Natural killer cell treated with Interleukin-12 subunit alpha and Interleukin-12 subunit beta and Interleukin-15 and Interleukin-18, amount 100 ng/mL, for 72 hours (primary cell): Measurements from ENCODE around the gene MYO1D. TPM values are rescaled to one million over a fixed set of nuclear protein-coding genes. Genes with fewer than 3 reads are reported as not detected.
"Not testable (repeated sequence)": the region's sequence is repeated elsewhere in the genome, so short reads cannot be mapped to it uniquely, and the experiment has no call there.

ENCODE experiments used
- ATAC-seq, 2 donors: fragments of 150-1000 bp; cut with Tn5 transposase in 1 of 2; sonication (Bioruptor Pico), chemical (Tn5 transposase) in 1 of 2; 2 replicates each; pipeline ENCODE4 v1.10.0; 2021
- DNase-seq: peaks from one replicate; pipeline ENCODE4 v3.0.0; 2022; ENCODE audit warnings: low spot score
- H3K27ac Mint-ChIP-seq, 2 donors: 1 replicate in 1 of 2; 2 replicates in 1 of 2; pipeline ENCODE4 v1.8.0; 2022; ENCODE audit warnings: mixed read lengths in 2 of 2, mild to moderate bottlenecking in 1 of 2, moderate library complexity in 1 of 2
- H3K27me3 Mint-ChIP-seq, 2 donors: 1 replicate in 1 of 2; 2 replicates in 1 of 2; pipeline ENCODE4 v1.8.0; 2022; ENCODE audit warnings: mixed read lengths in 2 of 2
- H3K36me3 Mint-ChIP-seq: one replicate; pipeline ENCODE4 v1.8.0; 2022; ENCODE audit warnings: mixed read lengths
- H3K4me1 Mint-ChIP-seq, 2 donors: 1 replicate in 1 of 2; 2 replicates in 1 of 2; pipeline ENCODE4 v1.8.0; 2022; ENCODE audit warnings: low read depth in 2 of 2, mixed read lengths in 2 of 2, mild to moderate bottlenecking in 1 of 2
- H3K4me3 Mint-ChIP-seq: one replicate; pipeline ENCODE4 v1.8.0; 2022; ENCODE audit warnings: mixed read lengths
- H3K9me3 Mint-ChIP-seq: 2 replicates; pipeline ENCODE4 v1.8.0; 2022; ENCODE audit warnings: mixed read lengths
- total RNA-seq, 2 donors: library from RNA; stranded (reverse); gene quantifications; one replicate each; pipeline ENCODE4 v1.2.3, GENCODE V29; 2022

The MYO1D gene
- total RNA-seq = 10 to 100 TPM; 25.7 to 25.8 TPM

DNA sequence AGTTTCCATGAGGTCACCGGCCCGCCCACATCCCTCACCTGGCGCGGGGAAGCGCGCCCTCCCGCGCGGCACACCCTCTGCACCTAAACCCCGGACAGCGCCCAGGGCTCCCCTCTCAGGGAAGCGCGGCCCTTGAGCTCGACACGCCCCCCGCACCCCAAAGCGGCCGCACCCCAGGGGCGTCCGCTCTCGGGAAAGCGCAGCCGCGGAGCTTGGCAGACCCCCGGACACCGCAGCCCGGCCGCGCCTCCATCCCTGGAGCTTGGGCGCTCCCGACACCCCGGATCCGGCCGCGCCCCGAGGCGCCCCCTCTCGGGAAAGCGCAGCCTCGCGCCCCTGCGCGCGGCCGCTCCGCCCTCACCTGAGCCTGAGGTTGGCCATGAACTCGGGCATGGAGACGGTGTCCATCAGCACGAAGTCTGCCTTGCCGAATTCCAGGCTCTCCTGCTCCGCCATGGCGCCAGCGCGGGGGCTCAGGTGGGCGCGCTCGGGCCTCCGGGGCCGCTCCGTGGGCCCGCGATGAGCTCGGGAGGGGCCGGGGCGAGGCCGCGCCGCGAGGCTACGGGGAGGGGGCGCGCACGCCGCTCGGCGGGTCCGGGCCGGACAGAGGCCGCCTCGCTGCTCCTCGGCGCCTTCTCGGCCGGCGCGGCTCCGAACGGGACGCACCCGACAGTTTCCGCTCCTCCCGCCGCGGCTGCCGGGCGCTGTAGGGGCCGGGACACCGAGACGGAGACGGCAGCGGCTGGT, at the start of gene MYO1D:
TSS of gene MYO1D (minus strand) at position 708 of the 747 bp plus-strand sequence. CDS start at position 456, 252 bp downstream.
- Mint-ChIP-seq H3K27me3 (peaks cover 14 to 16% of the 10 kb centered on the region in 2 donors), H3K27ac (peak within 1 kb of the TSS; percentile 82 to 84), H3K36me3 (no peaks in the 10 kb centered on the region), H3K4me1 (peaks cover 18 to 25% of the 10 kb centered on the region in 2 donors), H3K9me3 (no peaks in the 10 kb centered on the region), H3K4me3 (peak within 1 kb of the TSS; percentile 97)
- ATAC-seq (peak; percentile 51 to 54), DNase-seq (peak; percentile 67)

- DNase-seq = no peak
- no peak overlapping the region for H3K4me3 Mint-ChIP-seq
- peaks cover 11 to 13% of the 10 kb centered on the region in 2 donors for H3K27me3 Mint-ChIP-seq
- H3K4me1 Mint-ChIP-seq = no peaks in the 10 kb centered on the region
- H3K9me3 Mint-ChIP-seq = no peaks in the 10 kb centered on the region
- no peaks in the 10 kb centered on the region for H3K36me3 Mint-ChIP-seq
- no peak for ATAC-seq
- H3K27ac Mint-ChIP-seq = no peak overlapping the region
Observed at GRCh38 chr17:32926183-32926582, 49.3 kb upstream of the MYO1D start.

GRCh38 chr17:32923905-32924304, 47.0 kb upstream of the MYO1D start:
- H3K4me1 Mint-ChIP-seq, H3K9me3 Mint-ChIP-seq, ATAC-seq, H3K27ac Mint-ChIP-seq, DNase-seq, H3K36me3 Mint-ChIP-seq, H3K4me3 Mint-ChIP-seq: not testable (repeated sequence)
- H3K27me3 Mint-ChIP-seq = peaks cover 7 to 13% of the 10 kb centered on the region in 2 donors

GRCh38 chr17:32921017-32921416, 44.1 kb upstream of the MYO1D start:
- Mint-ChIP-seq H3K4me3 (no peak overlapping the region), H3K4me1 (peaks cover 11 to 16% of the 10 kb centered on the region in 2 donors), H3K36me3 (no peaks in the 10 kb centered on the region), H3K9me3 (no peaks in the 10 kb centered on the region), H3K27ac (no peak overlapping the region), H3K27me3 (peaks cover 7 to 10% of the 10 kb centered on the region in 2 donors)
- DNase-seq (no peak), ATAC-seq (no peak)

DNA sequence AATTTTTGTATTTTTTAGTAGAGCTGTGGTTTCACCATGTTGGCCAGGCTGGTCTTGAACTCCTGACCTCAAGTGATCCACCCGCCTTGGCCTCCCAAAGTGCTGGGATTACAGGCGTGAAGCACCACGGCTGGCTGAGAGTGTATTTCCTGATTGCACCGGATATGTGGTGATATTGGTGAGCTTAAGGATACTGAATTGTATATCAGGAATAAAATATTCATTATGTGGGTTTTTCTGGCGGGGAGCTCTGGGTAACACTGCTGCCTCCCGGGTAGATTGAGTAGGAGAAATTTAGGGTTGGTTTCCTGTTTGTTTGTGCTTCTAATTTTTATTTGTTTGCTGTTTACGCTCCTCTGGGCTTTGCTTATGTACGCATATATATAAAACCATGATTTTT, 43.4 kb upstream of the MYO1D start:
- Mint-ChIP-seq H3K27ac (no peak overlapping the region), H3K27me3 (peaks cover 0 to 11% of the 10 kb centered on the region in 2 donors), H3K4me1 (peaks cover 17 to 23% of the 10 kb centered on the region in 2 donors), H3K36me3 (no peaks in the 10 kb centered on the region), H3K9me3 (no peaks in the 10 kb centered on the region), H3K4me3 (no peak overlapping the region)
- DNase-seq (no peak), ATAC-seq (no peak)

- H3K27me3 Mint-ChIP-seq = peaks cover 0 to 14% of the 10 kb centered on the region in 2 donors
- H3K9me3 Mint-ChIP-seq, DNase-seq, H3K36me3 Mint-ChIP-seq, H3K4me3 Mint-ChIP-seq, H3K27ac Mint-ChIP-seq, ATAC-seq: not testable (repeated sequence)
- peaks cover 21 to 27% of the 10 kb centered on the region in 2 donors for H3K4me1 Mint-ChIP-seq
Observed at GRCh38 chr17:32919876-32920275, 43.0 kb upstream of the MYO1D start.

DNA sequence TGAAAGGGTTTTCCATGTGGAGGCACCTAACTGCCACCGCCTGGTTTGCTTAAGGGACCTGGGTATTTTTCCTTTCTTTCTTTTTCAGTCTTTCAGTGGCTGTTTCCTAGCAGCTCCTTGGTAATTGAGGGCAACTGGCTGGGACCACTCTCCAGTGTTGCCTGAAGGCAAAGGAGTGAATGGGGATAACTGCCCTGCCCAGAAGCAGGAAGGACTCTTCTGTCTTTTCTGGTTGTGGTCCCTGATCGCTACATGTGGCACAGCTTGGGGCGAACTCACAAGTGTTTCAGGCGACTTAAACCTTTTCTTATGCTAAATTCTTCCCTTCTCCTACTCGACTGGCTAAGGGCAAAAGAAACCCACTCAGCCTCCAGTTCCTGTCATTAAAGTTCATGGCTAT, 40.9 kb upstream of the MYO1D start:
- Mint-ChIP-seq H3K27ac (peak overlapping the region in 1 of 2 donors; percentile 17), H3K27me3 (peaks cover 0 to 16% of the 10 kb centered on the region in 2 donors), H3K4me3 (peak overlapping the region; percentile 38), H3K36me3 (no peaks in the 10 kb centered on the region), H3K9me3 (no peaks in the 10 kb centered on the region), H3K4me1 (peaks cover 30 to 43% of the 10 kb centered on the region in 2 donors)
- DNase-seq (no peak), ATAC-seq (no peak)

GRCh38 chr17:32917081-32917480, 40.2 kb upstream of the MYO1D start:
- Mint-ChIP-seq H3K4me3 (peak overlapping the region; percentile 70), H3K36me3 (no peaks in the 10 kb centered on the region), H3K27me3 (peaks cover 0 to 18% of the 10 kb centered on the region in 2 donors), H3K4me1 (peaks cover 30 to 43% of the 10 kb centered on the region in 2 donors), H3K9me3 (no peaks in the 10 kb centered on the region), H3K27ac (no peak overlapping the region)
- no peak for DNase-seq
- ATAC-seq = peak in 1 of 2 donors; percentile 63

DNA sequence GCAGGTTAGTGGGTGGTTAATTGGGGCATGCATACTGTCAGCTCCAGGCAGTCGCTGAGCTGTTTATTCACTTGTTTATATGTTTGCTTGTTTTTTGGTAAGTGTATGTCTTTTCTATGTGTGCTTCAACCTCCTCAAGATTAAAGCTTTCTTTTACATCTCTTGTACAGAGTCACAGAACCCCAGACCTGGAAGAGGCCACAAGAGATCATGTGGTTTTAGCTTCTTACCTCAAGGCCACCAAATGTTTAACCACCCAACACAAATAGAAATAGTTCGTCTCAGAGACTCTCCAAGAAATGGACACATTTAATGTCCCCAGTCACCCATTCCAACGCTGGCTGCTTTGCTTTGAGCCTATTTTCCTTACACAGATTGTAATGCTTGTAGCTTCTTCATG, 39.2 kb upstream of the MYO1D start:
- H3K27ac Mint-ChIP-seq = no peak overlapping the region
- no peaks in the 10 kb centered on the region for H3K36me3 Mint-ChIP-seq
- peaks cover 0 to 18% of the 10 kb centered on the region in 2 donors for H3K27me3 Mint-ChIP-seq
- no peak for DNase-seq
- H3K9me3 Mint-ChIP-seq = no peaks in the 10 kb centered on the region
- peaks cover 30 to 43% of the 10 kb centered on the region in 2 donors for H3K4me1 Mint-ChIP-seq
- no peak for ATAC-seq
- H3K4me3 Mint-ChIP-seq = peak overlapping the region; percentile 70

DNA sequence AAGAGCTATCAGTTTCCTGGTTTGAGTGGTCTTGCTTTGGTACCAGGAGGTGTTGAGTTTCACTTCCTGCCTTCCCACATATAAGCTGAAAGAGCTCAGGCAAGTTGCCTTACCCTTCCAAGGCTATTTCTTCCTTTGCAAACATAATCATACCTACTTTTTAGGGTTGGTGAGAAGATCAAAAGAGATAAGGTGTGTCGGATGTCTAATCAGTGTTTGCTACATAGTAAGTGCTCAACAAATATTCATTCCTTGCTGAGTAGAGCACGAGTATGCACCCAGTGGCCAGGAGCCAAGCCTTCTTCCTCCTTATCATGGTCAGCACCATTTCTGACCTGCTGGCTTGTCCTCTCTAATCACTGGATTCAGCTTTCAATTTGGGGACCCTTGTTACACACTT, 38.3 kb upstream of the MYO1D start:
- peak overlapping the region in 1 of 2 donors; percentile 65 for H3K27ac Mint-ChIP-seq
- peak overlapping the region; percentile 70 for H3K4me3 Mint-ChIP-seq
- ATAC-seq (no peak), DNase-seq (no peak)
- H3K27me3 Mint-ChIP-seq = peaks cover 0 to 18% of the 10 kb centered on the region in 2 donors
- H3K9me3 Mint-ChIP-seq = no peaks in the 10 kb centered on the region
- H3K36me3 Mint-ChIP-seq = no peaks in the 10 kb centered on the region
- H3K4me1 Mint-ChIP-seq = peaks cover 30 to 43% of the 10 kb centered on the region in 2 donors

DNA sequence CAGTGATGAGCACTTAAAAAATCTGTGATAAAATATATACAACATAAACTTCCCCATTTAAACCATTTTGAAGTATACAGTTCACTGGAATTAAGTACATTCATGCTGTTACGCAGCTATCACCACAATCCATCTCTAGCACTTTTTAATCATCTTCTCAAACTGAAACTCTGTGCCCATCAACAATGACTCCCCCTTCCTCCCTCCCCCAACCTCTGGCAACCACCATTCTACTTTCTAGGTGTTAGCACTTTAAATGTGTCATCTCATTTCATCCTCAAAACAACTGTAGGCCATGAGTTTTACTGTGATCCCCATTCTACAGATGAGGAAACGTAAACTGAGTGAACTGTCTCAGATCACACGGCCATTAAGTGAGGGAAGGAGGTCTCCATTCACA, 37.3 kb upstream of the MYO1D start:
- ATAC-seq (peak; percentile 57 to 84), DNase-seq (no peak)
- Mint-ChIP-seq H3K27ac (peak overlapping the region; percentile 19 to 65), H3K4me1 (peaks cover 30 to 43% of the 10 kb centered on the region in 2 donors), H3K9me3 (no peaks in the 10 kb centered on the region), H3K4me3 (peak overlapping the region; percentile 70), H3K36me3 (no peaks in the 10 kb centered on the region), H3K27me3 (peaks cover 0 to 23% of the 10 kb centered on the region in 2 donors)

DNA sequence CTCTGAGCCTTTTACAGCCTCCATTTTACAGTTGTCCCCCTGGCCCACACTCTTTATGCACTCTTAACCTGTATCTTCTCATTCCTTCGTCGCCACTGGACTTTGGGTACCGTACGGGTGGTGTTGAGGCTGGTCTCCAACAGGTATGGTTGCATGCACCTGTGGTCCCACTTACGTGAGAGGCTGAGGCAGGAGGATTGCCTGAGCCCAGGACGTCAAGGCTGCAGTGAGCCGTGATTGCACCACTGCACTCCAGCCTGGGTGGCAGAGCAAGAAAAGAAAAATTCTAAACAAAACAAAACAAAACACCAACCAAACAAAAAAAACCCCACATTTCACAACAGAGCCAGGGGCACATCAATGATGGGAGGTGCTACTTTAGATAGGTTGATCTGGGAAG, 36.7 kb upstream of the MYO1D start:
- peak overlapping the region; percentile 70 for H3K4me3 Mint-ChIP-seq
- peaks cover 30 to 43% of the 10 kb centered on the region in 2 donors for H3K4me1 Mint-ChIP-seq
- DNase-seq (no peak), ATAC-seq (no peak)
- no peaks in the 10 kb centered on the region for H3K36me3 Mint-ChIP-seq
- peak overlapping the region in 1 of 2 donors; percentile 65 for H3K27ac Mint-ChIP-seq
- peaks cover 2 to 24% of the 10 kb centered on the region in 2 donors for H3K27me3 Mint-ChIP-seq
- H3K9me3 Mint-ChIP-seq = no peaks in the 10 kb centered on the region

DNA sequence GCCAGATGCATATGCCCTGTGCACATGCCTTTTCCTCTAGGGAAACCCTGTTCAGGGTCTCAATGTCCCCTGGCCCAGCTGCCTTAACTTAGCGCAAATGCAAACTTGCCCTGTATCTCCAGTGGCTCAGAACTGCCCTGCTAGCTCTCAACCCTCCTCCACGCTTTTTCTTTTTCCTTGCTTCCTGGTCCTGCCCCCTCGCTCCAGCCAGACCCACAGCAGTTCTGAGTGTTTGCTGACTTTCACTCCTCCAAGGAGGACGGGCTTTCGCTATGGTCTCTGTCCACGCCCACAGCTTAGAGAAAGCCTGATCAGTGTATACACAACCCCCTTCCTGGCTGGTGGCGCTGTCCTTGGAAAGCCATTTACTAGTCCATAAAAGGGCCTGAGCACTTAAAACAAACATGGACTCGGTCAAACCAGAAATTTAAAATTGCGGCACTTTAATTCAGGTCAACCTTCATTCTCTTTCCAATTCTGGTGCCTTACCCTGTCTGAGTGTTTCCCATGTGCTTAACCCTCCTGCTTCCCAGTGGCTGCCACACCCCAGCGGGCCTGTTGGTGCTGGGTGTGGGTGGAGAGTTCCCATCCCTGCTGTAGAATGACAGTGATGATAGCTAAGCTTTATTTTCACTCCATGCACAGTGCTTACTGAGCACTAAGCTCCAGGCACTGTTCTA, 35.4 kb upstream of the MYO1D start:
- DNase-seq = no peak
- peaks cover 5 to 24% of the 10 kb centered on the region in 2 donors for H3K27me3 Mint-ChIP-seq
- no peak overlapping the region for H3K27ac Mint-ChIP-seq
- no peaks in the 10 kb centered on the region for H3K9me3 Mint-ChIP-seq
- peaks cover 24 to 35% of the 10 kb centered on the region in 2 donors for H3K4me1 Mint-ChIP-seq
- H3K4me3 Mint-ChIP-seq = no peak overlapping the region
- H3K36me3 Mint-ChIP-seq = no peaks in the 10 kb centered on the region
- no peak for ATAC-seq

DNA sequence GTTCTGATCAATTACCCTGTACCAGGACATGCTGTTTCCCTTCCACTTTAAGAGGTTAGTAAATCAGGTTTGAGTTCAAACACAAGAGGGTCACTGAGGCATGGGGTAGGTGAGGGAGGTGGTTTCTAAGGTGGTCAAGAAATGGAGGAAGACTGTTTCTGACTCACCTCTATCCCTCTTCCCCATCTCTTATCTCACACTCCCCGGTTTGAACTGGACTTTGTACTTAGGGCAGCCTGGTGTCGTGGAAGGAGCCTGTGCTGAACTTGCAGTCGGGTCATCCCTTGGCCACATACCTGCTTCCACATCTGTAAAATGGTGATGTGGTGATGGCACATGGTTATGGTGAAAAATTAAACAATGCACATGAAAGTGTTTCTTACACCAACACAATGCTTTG, 33.8 kb upstream of the MYO1D start:
- Mint-ChIP-seq H3K27me3 (peaks cover 5 to 22% of the 10 kb centered on the region in 2 donors), H3K27ac (no peak overlapping the region), H3K36me3 (no peaks in the 10 kb centered on the region), H3K4me1 (peaks cover 16 to 24% of the 10 kb centered on the region in 2 donors), H3K4me3 (no peak overlapping the region), H3K9me3 (no peaks in the 10 kb centered on the region)
- ATAC-seq (no peak), DNase-seq (no peak)
